Transverse colon (tissue), 3 donors: Measurements from ENCODE around the gene ABCC5.

Source experiments
- CTCF ChIP-seq, 5 experiments: fragments of 200-600 bp in 3 of 5; fragments of 450-650 bp in 2 of 5; sonication (generic) in 3 of 5; IDR thresholded peaks; 1 replicate in 2 of 5; 2 replicates in 3 of 5; pipeline ENCODE4 v1.5.1; 2016 to 2017; ENCODE audit warnings: antibody characterized with exemption in 5 of 5, inconsistent platforms in 3 of 5, mild to moderate bottlenecking in 2 of 5, moderate library complexity in 1 of 5
- EP300 ChIP-seq: sonication (generic); formaldehyde crosslinking; IDR thresholded peaks from one replicate; pipeline ENCODE4 v1.6.1; 2017; ENCODE audit warnings: antibody characterized with exemption, low read depth

- TF ChIP-seq CTCF (IDR thresholded peaks at IDR 0.05): no peak
- TF ChIP-seq EP300: no peak
Measured at GRCh38 chr3:184030536-184030935, 12.9 kb upstream of the ABCC5 start.
